GM15510 (cell line): Measurements from ENCODE around the gene DBF4B.

Source experiments
- POLR2A ChIP-seq: IDR thresholded peaks from 3 replicates; pipeline ENCODE4 v1.6.1; 2011; ENCODE audit warnings: borderline replicate concordance; ENCODE audit not compliant: insufficient read length; ENCODE audit errors: extremely low read depth

The DBF4B gene

GRCh38 chr17:44795421-44795820 is 87.0 kb downstream of the DBF4B start:
- no peak for TF ChIP-seq POLR2A

DNA sequence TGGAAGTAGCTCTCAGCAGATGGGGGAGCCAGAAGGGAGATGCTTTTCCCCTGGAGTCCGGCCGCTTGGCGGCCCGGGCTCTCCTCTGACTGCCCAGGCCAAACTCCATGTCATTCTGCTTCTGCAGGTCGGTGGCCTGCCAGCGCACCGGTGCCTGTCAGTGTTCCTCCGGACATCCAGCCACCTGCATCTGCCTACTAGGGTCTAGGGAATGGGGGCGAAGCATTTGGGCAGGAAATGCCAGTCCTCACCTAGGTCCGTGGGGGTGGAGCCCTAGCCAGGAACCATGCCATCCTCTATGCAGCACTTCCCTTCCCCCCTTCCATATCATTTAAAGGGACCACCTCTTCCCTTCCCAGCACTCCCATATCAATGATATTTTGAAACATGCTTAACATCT is 87.5 kb downstream of the DBF4B start:
- TF ChIP-seq POLR2A, result no peak

- no peak for TF ChIP-seq POLR2A
Observed at GRCh38 chr17:44796731-44797130, 88.3 kb downstream of the DBF4B start.

- no peak for TF ChIP-seq POLR2A
Observed at GRCh38 chr17:44797802-44798201, 89.3 kb downstream of the DBF4B start.

DNA sequence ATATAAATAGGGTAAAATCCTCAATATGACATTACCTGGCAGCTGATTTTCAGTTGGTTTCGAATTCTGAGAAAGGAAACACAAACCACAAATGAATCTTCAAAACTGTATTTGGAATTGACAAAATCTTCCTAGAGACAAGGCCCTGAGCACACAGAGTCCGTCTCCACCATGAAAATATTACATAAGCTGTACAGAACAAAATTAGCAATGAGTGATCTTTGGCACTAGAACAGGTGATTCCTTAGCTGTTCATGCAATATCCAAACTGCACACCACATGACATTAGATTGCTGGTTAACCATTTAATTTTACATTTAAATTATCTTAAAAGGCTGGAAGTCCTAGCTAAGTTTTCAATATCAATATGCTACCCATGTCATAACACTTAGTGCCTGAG is 89.9 kb downstream of the DBF4B start:
- no peak for TF ChIP-seq POLR2A
